GM21528 (cell line): ENCODE data around the gene TTC13.

Experiments
- ATAC-seq: cut with Tn5 transposase; IDR thresholded peaks from one replicate; pipeline ENCODE4 v1.9.1; 2021; ENCODE audit warnings: mild to moderate bottlenecking, moderate library complexity; ENCODE audit not compliant: unreplicated experiment, low FRiP score

Gene TTC13

DNA sequence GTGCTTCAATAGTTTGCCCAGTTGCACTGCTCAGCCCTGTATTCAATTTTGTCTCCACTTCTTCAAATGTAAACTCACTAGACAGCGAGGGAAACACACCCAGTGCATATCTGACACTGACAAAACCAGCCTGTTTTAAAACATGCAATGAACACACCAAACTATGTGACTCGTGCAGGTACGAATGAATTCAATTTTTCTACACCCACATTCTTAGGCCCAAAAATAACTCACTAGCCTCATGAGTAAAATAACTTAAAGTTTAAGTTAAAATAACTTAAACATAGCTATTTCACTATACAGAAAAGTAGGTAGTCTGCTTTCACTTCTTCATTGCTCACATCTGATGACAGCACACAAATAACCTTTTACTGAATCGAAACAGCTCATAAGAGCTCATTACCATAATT is 21.1 kb downstream of the TTC13 start:
- peak; percentile 91 for ATAC-seq

DNA sequence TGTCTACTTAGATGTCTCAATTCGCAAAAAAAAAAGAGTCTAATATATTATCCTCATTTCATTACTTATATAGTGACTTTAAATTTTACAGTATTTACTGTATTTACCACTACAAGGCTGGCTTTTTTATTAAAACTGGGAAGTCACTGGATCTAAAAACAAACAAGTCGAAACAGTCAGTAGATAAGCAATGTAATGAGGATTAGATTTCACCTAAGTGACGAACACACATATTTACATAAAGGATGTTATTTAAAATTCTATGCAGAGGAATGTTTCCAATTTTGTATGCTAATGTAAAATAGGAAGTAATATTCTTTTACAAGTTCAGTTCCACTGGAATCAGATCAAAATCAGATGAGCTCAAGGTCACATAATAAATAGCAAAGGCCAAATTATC is 28.3 kb downstream of the TTC13 start:
- ATAC-seq = no peak

DNA sequence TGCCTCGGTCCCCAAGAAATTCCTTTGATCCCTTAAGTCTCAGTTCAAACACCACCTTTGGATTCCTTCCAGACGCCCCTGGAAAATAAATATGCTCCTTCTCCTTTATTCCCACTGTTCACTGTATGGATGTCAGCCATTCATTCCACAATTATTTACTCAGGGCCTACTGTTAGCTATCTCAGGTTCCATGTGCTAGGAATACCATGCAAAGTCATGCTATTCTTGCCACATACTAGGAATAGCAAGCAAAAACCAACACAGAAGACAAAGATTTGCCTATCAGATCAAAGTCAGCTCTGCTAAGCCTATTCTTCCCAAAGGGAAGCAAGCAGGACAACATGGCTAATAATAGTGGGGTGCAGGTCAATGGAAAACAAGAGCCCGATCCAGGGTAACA is 29.8 kb downstream of the TTC13 start:
- ATAC-seq = no peak

DNA sequence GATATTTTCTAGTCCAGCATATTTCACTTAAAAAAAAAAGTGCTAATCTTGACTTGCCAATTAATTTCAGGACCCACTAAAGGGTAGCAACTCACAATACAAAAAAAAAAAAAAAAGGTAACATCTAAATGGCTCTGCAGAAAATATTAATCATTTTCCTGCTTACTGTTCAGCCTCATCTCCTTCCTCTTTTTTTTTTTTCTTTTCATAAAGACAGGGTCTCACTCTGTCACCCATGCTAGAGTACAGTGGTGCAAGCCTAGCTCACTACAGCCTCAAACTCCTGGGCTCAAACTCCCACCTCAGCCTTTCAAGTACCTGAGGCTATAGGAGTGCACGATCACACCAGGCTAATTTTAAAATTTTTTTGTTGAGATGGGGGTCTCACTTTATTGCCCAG is 30.4 kb downstream of the TTC13 start:
- no peak for ATAC-seq

DNA sequence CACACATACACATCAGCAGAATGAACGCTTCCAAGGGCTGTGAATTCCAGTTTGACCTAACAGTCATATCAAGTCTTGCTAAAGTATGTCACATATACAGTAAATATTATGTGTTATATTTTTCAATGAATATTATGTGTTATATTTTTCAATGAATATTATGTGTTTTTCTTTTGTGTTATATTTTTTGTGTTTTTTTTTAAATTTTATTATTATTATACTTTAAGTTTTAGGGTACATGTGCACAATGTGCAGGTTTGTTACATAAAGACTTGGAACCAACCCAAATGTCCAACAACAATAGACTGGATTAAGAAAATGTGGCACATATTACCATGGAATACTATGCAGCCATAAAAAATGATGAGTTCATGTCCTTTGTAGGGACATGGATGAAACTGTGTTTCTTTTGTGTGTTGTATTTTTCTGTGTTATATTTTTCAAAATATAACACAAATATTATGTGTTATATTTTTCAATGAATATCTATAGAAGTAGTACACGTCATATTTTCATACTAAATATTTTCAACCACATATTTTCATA is 35.5 kb downstream of the TTC13 start:
- no peak for ATAC-seq

DNA sequence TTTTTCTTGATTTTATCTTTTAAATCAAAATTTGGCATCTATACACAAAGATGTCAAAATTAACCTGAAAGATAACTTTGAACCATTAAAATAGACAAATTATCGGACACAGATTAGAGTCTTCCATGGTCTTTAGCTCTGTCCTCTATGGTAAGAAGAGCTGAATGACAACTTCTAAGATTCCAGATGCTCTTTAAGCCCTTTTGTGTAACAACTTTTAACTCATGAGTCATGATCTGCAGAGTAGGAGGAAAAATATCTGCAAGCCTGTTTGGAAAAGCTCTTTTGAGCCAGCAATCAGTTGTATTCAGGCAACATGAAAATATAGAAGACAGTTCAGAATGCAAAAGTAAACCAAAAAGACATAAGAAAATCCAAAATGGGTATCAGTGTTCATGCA is 37.8 kb downstream of the TTC13 start:
- no peak for ATAC-seq

DNA sequence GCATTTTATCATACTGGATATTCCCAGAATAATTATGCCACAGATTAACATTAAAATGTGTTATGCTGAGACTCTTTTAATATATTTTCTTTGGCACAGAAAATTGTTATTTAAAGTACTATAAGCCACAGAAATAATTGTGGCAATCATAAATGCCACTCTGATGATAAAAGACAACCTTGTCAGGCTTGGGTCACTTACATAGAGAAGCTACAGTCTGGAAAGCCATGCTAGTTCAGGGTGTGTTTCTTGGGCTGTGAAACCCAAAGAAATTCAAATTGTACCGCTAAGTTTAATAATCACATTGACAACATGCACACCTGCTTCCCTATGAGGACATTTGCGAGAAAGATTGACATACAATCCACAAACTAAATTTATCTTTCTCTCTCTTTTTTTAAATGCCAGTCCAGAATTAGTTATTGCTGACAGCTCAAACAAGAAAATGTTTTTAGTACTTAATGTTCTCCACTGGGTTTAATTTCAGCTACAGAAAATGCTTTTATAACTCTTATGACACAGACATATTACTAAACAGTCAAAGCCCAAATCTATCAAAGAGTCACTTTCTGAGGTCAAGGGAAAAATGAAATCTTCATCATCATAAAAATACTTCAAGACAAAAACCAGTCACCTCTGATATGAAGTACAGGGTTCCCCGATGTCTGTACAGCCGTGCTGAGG is 38.7 kb downstream of the TTC13 start:
- ATAC-seq = no peak

DNA sequence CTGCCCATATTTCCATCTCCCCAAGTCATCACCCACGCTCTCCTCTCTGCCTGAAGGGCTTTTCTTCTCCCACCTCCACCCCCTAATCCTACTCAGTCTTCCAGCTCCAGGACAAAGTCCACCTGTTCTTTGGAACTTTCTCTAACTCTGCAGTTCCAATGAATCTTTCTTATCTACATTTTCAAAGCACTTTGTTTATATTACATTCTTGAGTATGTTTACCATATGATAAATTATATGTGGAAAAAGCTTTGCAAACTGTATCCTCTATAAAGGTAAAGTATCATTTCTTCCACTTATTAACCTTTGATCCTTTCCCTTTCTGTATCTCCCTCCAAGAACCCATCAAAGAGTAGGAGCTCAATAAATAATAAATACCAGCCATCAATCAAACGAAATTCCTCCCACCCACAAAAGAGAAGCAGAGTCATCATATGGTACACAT is 39.7 kb downstream of the TTC13 start:
- no peak for ATAC-seq

DNA sequence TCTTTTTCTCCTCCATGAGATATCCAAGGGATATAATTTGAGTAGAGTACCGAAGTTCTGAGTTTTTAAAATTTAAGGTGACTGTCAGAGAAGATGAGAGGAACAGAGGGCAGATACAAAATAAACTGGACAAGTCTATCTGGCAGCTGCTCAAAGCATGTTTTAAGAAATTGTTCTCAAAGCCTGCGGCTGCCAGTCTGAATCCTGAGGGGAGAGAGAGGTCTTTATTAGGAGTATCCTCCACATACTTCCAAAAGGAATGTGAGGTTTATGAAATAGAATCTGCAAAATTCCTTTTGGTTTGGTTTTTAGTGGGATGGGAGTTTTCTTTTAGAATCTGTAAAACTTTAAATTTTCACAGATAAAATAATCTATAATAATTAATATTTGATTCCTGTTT is 41.3 kb downstream of the TTC13 start:
- no peak for ATAC-seq

DNA sequence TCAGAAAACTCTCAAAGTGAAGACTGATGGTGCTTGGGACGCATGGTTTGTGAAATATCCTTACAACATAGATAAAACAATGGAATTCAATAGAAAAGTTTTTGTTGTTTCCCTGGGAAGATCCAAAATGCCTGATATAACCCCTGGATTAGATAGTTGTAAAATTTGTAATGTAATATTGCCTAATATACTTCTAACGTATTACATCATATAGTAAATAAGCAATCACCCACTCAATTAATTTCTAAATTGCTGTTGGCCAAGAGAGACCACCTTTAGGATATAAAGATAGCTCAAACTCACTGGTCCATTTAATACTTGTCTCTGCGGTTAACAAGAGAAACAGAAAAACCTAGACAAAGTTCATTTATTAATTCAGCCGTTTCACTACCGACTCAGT is 42.2 kb downstream of the TTC13 start:
- ATAC-seq = no peak

DNA sequence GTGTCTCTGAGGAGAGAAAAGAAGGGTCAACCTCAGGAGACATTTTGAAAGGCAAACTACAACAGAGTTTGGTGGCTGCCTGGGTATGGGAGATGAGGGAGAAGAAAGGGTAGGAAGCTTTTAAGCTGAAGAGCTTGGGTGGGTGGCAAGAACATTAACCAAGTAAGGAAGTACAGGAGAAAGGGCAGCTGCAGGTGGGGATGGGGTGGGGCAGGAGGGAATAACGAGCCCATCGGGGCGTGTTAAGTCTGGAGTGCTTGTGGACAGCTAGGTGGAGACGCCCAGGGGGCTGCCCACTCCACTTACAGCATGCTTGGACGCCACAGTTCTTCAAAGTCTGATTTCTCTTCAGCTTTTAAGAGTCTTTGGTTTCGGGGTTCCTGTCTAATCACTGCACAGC is 42.8 kb downstream of the TTC13 start:
- no peak for ATAC-seq

DNA sequence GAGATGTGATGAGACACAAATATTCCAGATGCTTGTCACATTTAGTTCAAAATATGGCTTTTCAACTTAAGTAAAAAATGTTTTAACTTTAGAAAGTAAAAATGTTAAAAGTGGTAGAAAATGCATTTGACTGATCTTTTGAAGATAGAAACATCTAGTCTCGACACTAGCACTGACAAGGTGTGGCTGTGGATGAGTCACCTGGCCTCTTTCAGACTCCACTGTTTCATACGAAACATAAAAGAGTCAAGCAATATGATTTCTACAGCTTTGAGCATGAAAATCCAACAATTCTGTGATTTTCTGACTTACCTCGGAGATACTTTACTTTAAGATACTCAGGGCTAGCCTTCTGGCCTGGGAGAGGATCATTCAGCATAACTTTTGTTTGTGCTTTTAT is 47.7 kb downstream of the TTC13 start:
- ATAC-seq = no peak

DNA sequence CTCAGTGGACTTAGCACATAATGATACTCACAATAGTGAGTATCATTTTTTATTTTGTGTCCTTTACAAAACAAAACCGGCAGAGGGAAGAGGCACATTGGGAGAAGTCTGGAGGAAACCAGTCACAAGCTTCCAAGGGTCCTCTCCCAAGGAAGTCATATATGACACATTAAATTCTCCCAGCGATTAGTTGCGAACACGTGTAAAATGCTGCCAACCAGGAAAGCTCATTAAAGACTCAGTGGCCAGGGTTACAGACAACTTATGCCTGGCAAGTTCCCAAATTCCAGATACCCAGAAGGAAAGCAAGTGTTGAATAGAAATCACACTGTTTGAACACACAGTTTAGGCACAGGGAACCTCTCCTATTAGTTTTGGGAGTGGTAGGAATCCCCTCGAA is 52.5 kb downstream of the TTC13 start:
- ATAC-seq = no peak

DNA sequence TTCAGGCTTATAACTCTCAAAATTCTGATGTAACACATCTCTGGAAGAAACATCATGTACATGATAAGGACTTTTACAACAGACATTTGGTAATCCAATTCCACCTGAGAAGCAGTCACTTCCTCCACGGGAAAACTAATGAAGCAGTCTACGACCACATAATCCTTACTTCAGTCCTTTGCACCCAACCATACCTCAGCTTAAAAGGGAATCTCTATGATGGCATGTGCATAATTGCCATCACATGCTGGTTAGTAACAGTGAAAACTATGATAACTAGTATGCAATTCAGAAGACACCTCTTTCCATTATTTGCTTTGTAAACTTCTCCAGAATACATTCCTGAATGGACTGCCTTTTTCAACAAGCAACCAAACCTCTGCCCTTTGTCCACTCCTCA is 53.1 kb downstream of the TTC13 start:
- ATAC-seq = no peak

DNA sequence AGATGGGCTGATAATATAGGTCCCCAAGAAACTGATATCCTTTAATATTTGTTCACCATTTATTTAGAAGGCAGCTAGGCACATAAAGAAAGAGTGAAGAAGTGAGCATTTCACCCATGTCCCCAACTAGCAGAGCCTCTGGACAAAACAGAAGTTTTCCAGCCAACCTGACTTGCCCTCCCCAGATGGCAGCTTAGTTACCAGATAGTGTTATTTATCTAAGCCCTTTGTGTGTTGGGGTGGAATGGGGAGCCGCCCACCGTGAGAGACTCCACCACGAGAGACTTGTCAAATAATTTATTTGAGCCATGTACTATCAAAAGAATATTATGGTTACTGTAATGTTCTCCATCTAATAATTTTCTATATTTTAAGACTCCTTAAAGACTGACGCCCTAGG is 55.5 kb downstream of the TTC13 start:
- ATAC-seq = no peak

DNA sequence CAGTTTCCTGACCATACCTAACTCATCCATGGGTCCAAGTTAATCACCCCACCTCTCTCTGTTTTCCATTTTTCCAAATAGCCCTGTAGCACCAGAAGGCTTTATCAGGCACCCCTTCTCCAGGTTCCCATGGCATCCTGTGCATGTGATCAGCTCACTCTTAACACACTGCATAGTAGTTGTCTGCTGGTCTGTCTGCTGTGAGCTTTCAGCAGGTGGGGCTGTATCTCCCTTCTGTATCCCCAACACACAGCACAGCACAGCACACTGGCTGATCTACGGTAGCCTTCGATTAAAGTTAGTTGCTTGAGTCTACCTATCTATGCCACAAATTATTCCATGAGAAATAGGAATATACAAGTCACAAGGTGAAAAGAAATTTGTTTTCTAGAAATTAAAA is 56.0 kb downstream of the TTC13 start:
- ATAC-seq = no peak

DNA sequence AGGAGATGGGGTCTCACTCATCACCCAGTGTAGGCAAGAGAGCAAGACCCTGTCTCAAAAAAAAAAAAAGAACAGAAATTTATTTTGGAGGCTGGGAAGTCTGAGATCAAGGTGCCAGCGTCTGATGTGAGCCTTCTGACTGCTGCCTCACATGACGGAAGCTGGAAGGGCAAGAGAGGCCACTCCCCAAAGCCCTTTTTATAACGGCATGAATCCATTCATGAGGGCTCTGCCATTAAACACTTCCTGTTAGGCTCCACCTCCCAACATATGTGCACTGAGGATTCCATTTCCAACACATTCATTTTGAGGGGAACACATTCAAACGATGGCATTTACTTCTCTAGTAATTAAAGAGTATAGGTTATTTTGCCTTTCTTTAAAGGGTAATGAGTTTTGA is 59.5 kb downstream of the TTC13 start:
- ATAC-seq = no peak

DNA sequence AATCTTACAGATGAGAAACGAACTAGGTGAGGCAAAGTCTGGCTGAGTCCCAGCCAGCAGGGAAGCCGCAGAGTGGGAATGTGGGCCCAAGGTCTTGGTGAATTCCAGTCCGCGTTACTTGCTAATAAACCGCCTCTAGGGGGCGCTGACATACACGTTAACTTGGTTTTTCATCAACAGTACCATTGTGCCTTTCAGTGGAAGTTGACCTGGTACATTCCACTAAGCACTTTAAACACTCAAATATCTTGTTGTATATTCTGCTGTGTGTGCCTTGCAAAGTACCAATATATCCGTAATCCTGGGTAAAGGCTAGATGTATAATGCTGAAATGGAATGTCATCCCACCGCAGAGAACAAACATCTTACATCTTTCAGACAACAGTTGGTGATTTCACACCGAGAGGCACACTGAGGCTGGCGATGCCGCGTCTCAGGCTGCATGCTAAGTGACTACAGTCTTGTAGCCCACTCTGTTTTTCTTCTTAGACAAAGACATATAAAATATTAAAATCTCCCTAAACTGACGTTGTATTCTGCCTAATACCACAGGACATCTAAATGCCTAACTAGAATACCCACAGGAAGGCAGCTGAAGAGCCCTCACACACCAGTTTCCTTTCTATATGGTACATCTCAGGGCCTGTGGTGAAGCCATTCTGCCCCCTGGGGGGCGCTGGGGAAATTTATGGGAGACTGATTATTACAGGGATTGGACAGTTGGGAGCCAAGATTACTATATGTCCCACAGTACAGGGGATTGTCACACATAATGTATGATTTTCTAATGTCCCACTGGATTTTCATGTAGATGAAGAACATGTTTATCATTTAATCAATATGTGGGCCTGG is 61.2 kb downstream of the TTC13 start:
- ATAC-seq = peak; percentile 80

DNA sequence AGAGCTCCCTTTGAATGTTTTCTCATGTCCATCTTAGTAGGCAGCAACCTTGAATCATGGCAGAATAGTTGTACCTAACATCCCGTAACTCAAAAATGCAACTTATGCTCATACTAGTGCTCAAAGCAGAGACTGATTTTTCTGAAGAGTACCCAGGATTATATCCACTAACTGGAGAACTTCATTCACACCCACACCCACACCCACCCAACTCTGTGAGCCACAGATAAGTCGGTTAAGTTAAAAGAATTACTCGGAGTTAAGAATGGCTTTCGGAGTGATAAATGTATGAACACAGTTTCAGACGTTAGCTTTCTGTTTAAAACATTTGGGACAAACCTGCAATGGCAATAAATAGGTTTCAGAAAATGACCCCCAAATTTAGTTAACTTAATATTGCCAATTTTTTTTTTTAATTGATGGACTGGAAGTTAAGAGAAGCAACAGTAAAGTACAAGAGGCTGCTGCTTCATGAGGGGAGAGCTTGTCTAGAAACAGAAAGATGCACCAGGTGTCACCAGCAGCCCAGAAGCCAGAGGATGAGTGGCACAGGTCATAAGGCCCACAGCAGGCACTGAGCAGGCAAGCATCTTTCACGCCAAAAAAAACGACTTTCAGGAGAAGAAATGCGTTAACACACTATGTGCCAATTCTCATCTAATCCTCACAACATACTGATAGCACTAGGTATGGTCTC is 61.9 kb downstream of the TTC13 start:
- ATAC-seq = no peak

DNA sequence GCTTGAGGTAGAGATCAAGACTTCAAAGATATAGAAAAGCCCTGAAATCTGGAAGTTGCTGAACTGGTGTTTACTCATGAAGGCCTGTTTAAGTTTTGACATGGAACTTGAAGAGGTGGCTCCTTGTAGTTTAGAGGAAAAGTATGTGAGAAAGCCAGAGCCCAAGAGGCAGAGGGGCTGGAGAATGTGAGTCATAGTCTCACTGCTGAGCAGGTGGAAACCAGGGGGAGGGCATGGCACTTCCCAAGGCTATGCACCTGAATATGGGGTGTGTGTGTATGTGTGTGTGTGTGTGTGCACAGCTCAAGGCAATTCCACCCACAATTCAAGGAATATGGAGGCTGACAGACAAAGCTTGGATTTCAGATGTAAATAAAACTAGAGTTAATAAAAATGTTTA is 63.6 kb downstream of the TTC13 start:
- ATAC-seq = no peak

DNA sequence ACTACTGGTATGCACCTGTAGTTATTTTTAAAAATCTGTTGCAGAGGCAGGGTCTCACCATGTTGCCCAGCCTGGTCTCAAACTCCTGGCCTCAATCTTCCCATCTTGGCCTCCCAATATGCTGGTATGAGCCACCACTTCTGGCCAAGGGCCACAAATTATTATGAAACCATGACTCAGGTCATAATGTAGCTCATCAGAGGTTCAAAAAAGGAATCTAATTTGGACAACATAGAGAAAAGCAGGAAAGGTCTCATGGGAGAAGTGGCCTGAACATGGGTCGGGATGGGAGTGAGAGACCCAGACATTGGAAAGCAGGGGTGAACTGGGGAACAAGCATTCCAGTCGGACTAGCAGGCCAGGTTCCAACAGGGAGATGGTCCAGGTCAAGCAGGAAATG is 65.2 kb downstream of the TTC13 start:
- no peak for ATAC-seq
